H1 (cell line): Measurements from ENCODE around the gene TNC. TPM values are rescaled to one million over a fixed set of nuclear protein-coding genes. Genes with fewer than 3 reads are reported as not detected.

Experiments used
- CTCF ChIA-PET: fragments of 300-600 bp; sonication (Branson Sonifier 250); formaldehyde crosslinking; loops from one replicate; lab custom pipeline; 2021; ENCODE audit not compliant: partially characterized antibody; lab: Charles Lee
- POLR2A ChIA-PET: fragments of 300-600 bp; sonication (Branson Sonifier 250); formaldehyde crosslinking; loops from one replicate; lab custom pipeline; 2021; ENCODE audit warnings: inconsistent platforms; ENCODE audit not compliant: partially characterized antibody; lab: Charles Lee
- DNase-seq, 2 experiments: peaks; one replicate each; pipeline versions ENCODE4 v3.0.0 to v3.0.0-alpha.2; 2010 to 2022; ENCODE audit warnings: low spot score in 2 of 2, low read depth in 1 of 2, mixed read lengths in 1 of 2
- FAIRE-seq: peaks from 2 replicates; lab custom pipeline; 2011; peaks lifted over from hg19 to GRCh38; lab: Jason Lieb, UNC
- H2AFZ ChIP-seq: 2 replicates; pipeline ENCODE4 v1.8.1; 2012; ENCODE audit warnings: low read length, inconsistent platforms
- H2AK5ac ChIP-seq: 2 replicates; pipeline ENCODE4 v1.6.1; 2013; ENCODE audit warnings: low read depth, low read length
- H2BK120ac ChIP-seq: replicated peaks from 2 replicates; pipeline ENCODE3; 2013; ENCODE audit warnings: low read depth, low read length, inconsistent platforms
- H2BK12ac ChIP-seq: 2 replicates; pipeline ENCODE4 v1.6.1; 2013; ENCODE audit warnings: low read depth, low read length
- H2BK15ac ChIP-seq: 2 replicates; pipeline ENCODE4 v1.6.1; 2013; ENCODE audit warnings: low read length
- H2BK20ac ChIP-seq: 2 replicates; pipeline ENCODE4 v1.6.1; 2013; ENCODE audit warnings: low read length
- H2BK5ac ChIP-seq: 2 replicates; pipeline ENCODE4 v1.6.1; 2013; ENCODE audit warnings: low read depth, low read length
- H3K14ac ChIP-seq: 2 replicates; pipeline ENCODE4 v1.6.1; 2013; ENCODE audit warnings: inconsistent platforms; ENCODE audit not compliant: insufficient read length
- H3K18ac ChIP-seq: 2 replicates; pipeline ENCODE4 v1.6.1; 2013; ENCODE audit warnings: low read length; ENCODE audit errors: extremely low read depth
- H3K23ac ChIP-seq: 2 replicates; pipeline ENCODE4 v1.6.1; 2013; ENCODE audit warnings: inconsistent platforms; ENCODE audit not compliant: insufficient read length
- H3K23me2 ChIP-seq: 2 replicates; pipeline ENCODE4 v1.6.1; 2013; ENCODE audit warnings: low read depth, low read length
- H3K27ac ChIP-seq: 2 replicates; pipeline ENCODE4 v1.6.1; 2011; ENCODE audit warnings: low read depth, low read length, inconsistent platforms
- H3K27me3 ChIP-seq, 4 experiments: replicated peaks in 1 of 4; 1 replicate in 1 of 4; 2 replicates in 3 of 4; pipeline versions ENCODE4 v1.6.1 to v1.8.1; 2011 to 2013; ENCODE audit warnings: low read length in 3 of 4, mild to moderate bottlenecking in 3 of 4, inconsistent platforms in 2 of 4, mixed read lengths in 2 of 4, moderate library complexity in 1 of 4; ENCODE audit not compliant: control insufficient read depth in 3 of 4, insufficient read depth in 3 of 4; ENCODE audit errors: extremely low read depth in 1 of 4
- H3K36me3 ChIP-seq, 4 experiments: 2 replicates each; pipeline versions ENCODE4 v1.6.1 to v1.8.1; 2011 to 2013; ENCODE audit warnings: mild to moderate bottlenecking in 4 of 4, low read length in 3 of 4, moderate library complexity in 2 of 4, control low read depth in 1 of 4, inconsistent platforms in 1 of 4; ENCODE audit not compliant: insufficient read depth in 4 of 4, control insufficient read depth in 2 of 4
- H3K4ac ChIP-seq: replicated peaks from 2 replicates; pipeline ENCODE3; 2013; ENCODE audit warnings: low read length, low read depth, mixed read lengths, inconsistent platforms; ENCODE audit not compliant: insufficient read length
- H3K4me1 ChIP-seq, 4 experiments: replicated peaks in 1 of 4; 1 replicate in 1 of 4; 2 replicates in 3 of 4; pipeline versions ENCODE4 v1.6.1 to v1.8.1; 2011 to 2013; ENCODE audit warnings: low read length in 3 of 4, inconsistent platforms in 2 of 4, mixed read lengths in 1 of 4; ENCODE audit not compliant: insufficient read depth in 4 of 4, control insufficient read depth in 3 of 4
- H3K4me2 ChIP-seq, 2 experiments: 2 replicates each; pipeline versions ENCODE4 v1.6.1 to v1.8.1; 2011 to 2013; ENCODE audit warnings: low read depth in 2 of 2, low read length in 2 of 2, control low read depth in 1 of 2, inconsistent platforms in 1 of 2, mild to moderate bottlenecking in 1 of 2; ENCODE audit not compliant: insufficient read depth in 1 of 2
- H3K4me3 ChIP-seq, 4 experiments: fragments of 200-600, 300-600 bp in 1 of 4; sonication (generic), shearing (Covaris generic), sonication (Bioruptor Twin) in 1 of 4; 2 replicates each; pipeline versions ENCODE4 v1.5.1 to v1.8.1; 2011 to 2016; ENCODE audit warnings: low read length in 4 of 4, low read depth in 3 of 4, control low read depth in 2 of 4, inconsistent platforms in 2 of 4, mild to moderate bottlenecking in 2 of 4, mixed read lengths in 1 of 4, moderate library complexity in 1 of 4; ENCODE audit not compliant: insufficient read depth in 2 of 4; ENCODE audit errors: extremely low read depth in 1 of 4
- H3K56ac ChIP-seq: replicated peaks from 2 replicates; pipeline ENCODE3; 2013; ENCODE audit warnings: low read depth, mild to moderate bottlenecking, mixed read lengths, low read length, inconsistent platforms; ENCODE audit not compliant: insufficient read length
- H3K79me1 ChIP-seq: 2 replicates; pipeline ENCODE4 v1.6.1; 2013; ENCODE audit warnings: low read depth, low read length, control low read depth
- H3K79me2 ChIP-seq, 2 experiments: 2 replicates each; pipeline versions ENCODE4 v1.6.1 to v1.8.1; 2012 to 2013; ENCODE audit warnings: low read length in 2 of 2, mild to moderate bottlenecking in 2 of 2, inconsistent platforms in 1 of 2; ENCODE audit not compliant: insufficient read depth in 2 of 2, control insufficient read depth in 1 of 2
- H3K9ac ChIP-seq, 4 experiments: replicated peaks in 1 of 4; 1 replicate in 1 of 4; 2 replicates in 3 of 4; pipeline versions ENCODE4 v1.6.1 to v1.8.1; 2011 to 2013; ENCODE audit warnings: low read depth in 3 of 4, low read length in 3 of 4, control low read depth in 2 of 4, mild to moderate bottlenecking in 2 of 4, moderate library complexity in 2 of 4, inconsistent platforms in 1 of 4; ENCODE audit errors: extremely low read depth in 1 of 4
- H3K9me3 ChIP-seq, 2 experiments: 2 replicates each; pipeline versions ENCODE4 v1.6.1 to v1.8.1; 2012 to 2013; ENCODE audit warnings: mild to moderate bottlenecking in 2 of 2, moderate library complexity in 2 of 2, control low read depth in 1 of 2, inconsistent platforms in 1 of 2, low read depth in 1 of 2, low read length in 1 of 2, mixed read lengths in 1 of 2; ENCODE audit not compliant: insufficient read depth in 2 of 2
- H4K20me1 ChIP-seq, 2 experiments: replicated peaks in 1 of 2; 2 replicates each; pipeline versions ENCODE3 to v1.8.1; 2011 to 2013; ENCODE audit warnings: inconsistent platforms in 2 of 2, low read length in 2 of 2, mild to moderate bottlenecking in 1 of 2; ENCODE audit not compliant: insufficient read depth in 2 of 2, control insufficient read depth in 1 of 2
- H4K5ac ChIP-seq: 2 replicates; pipeline ENCODE4 v1.6.1; 2013; ENCODE audit warnings: low read length, low read depth, mixed read lengths, inconsistent platforms; ENCODE audit not compliant: insufficient read length
- H4K8ac ChIP-seq: 2 replicates; pipeline ENCODE4 v1.8.0; 2013; ENCODE audit warnings: mild to moderate bottlenecking, moderate library complexity, low read length, inconsistent platforms; ENCODE audit not compliant: insufficient read depth; ENCODE audit errors: extremely low read depth
- H4K91ac ChIP-seq: replicated peaks from 2 replicates; pipeline ENCODE3; 2013; ENCODE audit warnings: low read length, mixed read lengths, inconsistent platforms; ENCODE audit not compliant: insufficient read length
- CBX5 ChIP-seq: fragments of 300-800, 300-1000 bp; sonication (generic); IDR thresholded peaks from 2 replicates; pipeline ENCODE4 v1.7.1; 2016; ENCODE audit warnings: antibody characterized with exemption, low read length, low read depth
- CBX8 ChIP-seq: fragments of 300-800, 300-1000 bp; sonication (generic); IDR thresholded peaks from 2 replicates; pipeline ENCODE4 v1.7.1; 2016; ENCODE audit warnings: low read depth, low read length, borderline replicate concordance
- CTBP2 ChIP-seq: IDR thresholded peaks from 2 replicates; pipeline ENCODE4 v1.7.0; 2011; ENCODE audit warnings: borderline replicate concordance, mild to moderate bottlenecking, moderate library complexity, mixed read lengths, low read length; ENCODE audit not compliant: insufficient read depth, insufficient read length
- E2F6 ChIP-seq: IDR thresholded peaks from 2 replicates; pipeline ENCODE4 v1.6.1; 2012; ENCODE audit warnings: inconsistent platforms
- JUND ChIP-seq: IDR thresholded peaks from 2 replicates; pipeline ENCODE4 v1.6.1; 2011; ENCODE audit warnings: mild to moderate bottlenecking, improper control_type of control experiment, low read length
- NANOG ChIP-seq: IDR thresholded peaks from 2 replicates; pipeline ENCODE4 v1.6.1; 2011; ENCODE audit warnings: low read length, low read depth, mild to moderate bottlenecking, inconsistent platforms; ENCODE audit not compliant: insufficient read depth, poor library complexity, severe bottlenecking
- RNF2 ChIP-seq: fragments of 200-900, 300-1000 bp; sonication (generic); IDR thresholded peaks from 2 replicates; pipeline ENCODE4 v1.7.1; 2016; ENCODE audit warnings: borderline replicate concordance, low read depth, mild to moderate bottlenecking, antibody characterized with exemption, low read length; ENCODE audit not compliant: poor library complexity, severe bottlenecking; ENCODE audit errors: missing control alignments
- SAP30 ChIP-seq: fragments of 300-600 bp; sonication (generic); IDR thresholded peaks from 2 replicates; pipeline ENCODE4 v1.7.1; 2012; ENCODE audit warnings: low read length, moderate library complexity, mild to moderate bottlenecking, inconsistent platforms; ENCODE audit not compliant: insufficient read depth, insufficient replicate concordance
- SIN3A ChIP-seq, 2 experiments: IDR thresholded peaks in 1 of 2; conservative IDR thresholded peaks in 1 of 2; 2 replicates each; pipeline ENCODE4 v1.6.1; 2011 to 2012; ENCODE audit warnings: low read length in 2 of 2, improper control_type of control experiment in 1 of 2, low read depth in 1 of 2, mild to moderate bottlenecking in 1 of 2
- TEAD4 ChIP-seq: IDR thresholded peaks from 2 replicates; pipeline ENCODE4 v1.6.1; 2012; ENCODE audit warnings: low read depth, low read length, inconsistent platforms, mixed read lengths
- USF2 ChIP-seq: IDR thresholded peaks from 2 replicates; pipeline ENCODE4 v1.6.1; 2011; ENCODE audit warnings: low read length, improper control_type of control experiment
- WGBS, 2 experiments: shearing (Covaris generic) in 1 of 2; methylation state at CpG; one replicate each; pipeline versions ENCODE4 v1.1.6 to v1.1.7; 2013 to 2015; ENCODE audit warnings: low lambda C conversion rate in 2 of 2, mixed read lengths in 2 of 2, inconsistent platforms in 1 of 2, low coverage in 1 of 2, missing lambda C conversion rate in 1 of 2; ENCODE audit not compliant: insufficient replicate concordance in 2 of 2, insufficient coverage in 1 of 2, insufficient read length in 1 of 2; ENCODE audit errors: extremely low coverage in 1 of 2, missing lambda C conversion rate in 1 of 2; 5-methylcytosine and 5-hydroxymethylcytosine counted together
- polyA plus RNA-seq, 7 experiments: library from polyadenylated mRNA; depleted of rRNA in 3 of 7; stranded (reverse) in 5 of 7; unstranded in 2 of 7; fragments of >200 nt in 5 of 7; fragments of 200-250 nt in 2 of 7; gene quantifications; 1 replicate in 5 of 7; 2 replicates in 1 of 7; 4 replicates in 1 of 7; pipeline versions ENCODE4 v1.2.1 to v1.2.3, GENCODE V29; 2011 to 2013; ENCODE audit warnings: missing spikeins in 2 of 7, mixed read lengths in 2 of 7
- total RNA-seq: library from RNA; stranded (reverse); fragmentation: NEBNext Ultra II Directional; extraction: Animal tissue kit (Norgen Biotek cat#: 25700); gene quantifications from 2 replicates; pipeline ENCODE4 v1.2.1, GENCODE V29; 2021

The TNC gene
- total and polyA plus RNA-seq, 2 of the 8 experiments (the other 6 are each of a cell fraction or from before 2014, with no cell fraction given): 6.2 to 11.4 TPM

GRCh38 chr9:115093520-115093919 lies 24.4 kb downstream of the TNC start:
- no peak overlapping the region for H4K5ac ChIP-seq
- no peak overlapping the region for H2BK15ac ChIP-seq
- no peaks in the 10 kb centered on the region for H3K79me2 ChIP-seq
- H3K4me1 ChIP-seq: peaks cover 0 to 7% (median 1%) of the 10 kb centered on the region in 4 experiments; a peak in 3 of 7 replicates
- H2AK5ac ChIP-seq: no peak overlapping the region
- H2BK20ac ChIP-seq: no peak overlapping the region
- no peak overlapping the region for H2BK120ac ChIP-seq
- no peaks in the 10 kb centered on the region for H4K20me1 ChIP-seq
- no peak overlapping the region for H3K56ac ChIP-seq
- 68% methylated on average over 2 of the region's 2 CpGs; no CpG with 5 or more reads in 1 of the 2 experiments for WGBS, 2 experiments
- H3K23me2 ChIP-seq: no peaks in the 10 kb centered on the region; the same call in 1 of the 2 replicates
- H3K27ac ChIP-seq: no peak overlapping the region
- no peak overlapping the region for H4K8ac ChIP-seq
- ChIA-PET CTCF (no interaction called here), POLR2A (no interaction called here)
- DNase-seq (no peak), FAIRE-seq (no peak)
- H3K36me3 ChIP-seq: no peaks in the 10 kb centered on the region
- no peak overlapping the region for H4K91ac ChIP-seq
- H3K9me3 ChIP-seq: no peaks in the 10 kb centered on the region
- peak overlapping the region; percentile 8 to 42; a peak in 1 of 4 replicates for H3K4me2 ChIP-seq
- no peak overlapping the region for H2AFZ ChIP-seq
- no peaks in the 10 kb centered on the region for H3K79me1 ChIP-seq
- peaks cover 0 to 3% (median 0%) of the 10 kb centered on the region in 4 experiments; a peak in 1 of 7 replicates for H3K27me3 ChIP-seq
- no peak overlapping the region for H3K14ac ChIP-seq
- H2BK5ac ChIP-seq: no peak overlapping the region
- no peak overlapping the region for H3K4ac ChIP-seq
- no peak overlapping the region for H3K23ac ChIP-seq
- H3K9ac ChIP-seq: no peak overlapping the region
- H3K4me3 ChIP-seq: no peak overlapping the region
- H2BK12ac ChIP-seq: no peak overlapping the region
- no peak overlapping the region for H3K18ac ChIP-seq
- no peak for TF ChIP-seq SAP30
- no peak for TF ChIP-seq RNF2
- no peak for TF ChIP-seq CTBP2
- no peak for TF ChIP-seq TEAD4
- no peak for TF ChIP-seq NANOG
- no peak for TF ChIP-seq USF2
- no peak for TF ChIP-seq JUND
- no peak for TF ChIP-seq E2F6
- TF ChIP-seq CBX8: no peak
- no peak for TF ChIP-seq CBX5
- no peak for TF ChIP-seq SIN3A (conservative IDR thresholded peaks at IDR 0.05 in 1 of 2, IDR thresholded peaks at IDR 0.05 in 1 of 2; ENCODE audit: low read depth in 1 of 2, low read length in 2 of 2)
